ENCODE data around the gene SLCO6A1.

Gene SLCO6A1

DNA sequence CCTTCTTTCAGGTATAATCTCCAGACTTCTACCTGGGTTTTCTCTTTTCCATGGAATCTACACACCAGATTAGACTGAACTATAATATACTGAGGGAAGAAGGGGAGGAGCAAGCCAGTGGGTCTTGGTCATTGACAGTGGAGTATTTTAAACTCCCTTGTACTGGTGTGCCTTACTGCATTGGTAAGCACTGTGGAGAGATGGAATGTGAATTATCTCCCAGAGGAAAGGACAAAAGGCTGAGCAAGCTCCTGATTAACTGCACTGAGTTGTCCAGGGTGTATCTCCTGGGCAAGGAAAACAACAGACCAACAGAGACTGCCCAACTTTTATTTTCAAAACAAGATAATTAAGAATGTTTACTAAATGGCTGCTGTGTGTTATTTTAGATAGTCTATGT is 29.8 kb upstream of the SLCO6A1 start:
- Histone ChIP-seq H3K9ac (ENCODE audit: low read length) (no peak overlapping the region), H3K36me3 (ENCODE audit: low read length) (no peaks in the 10 kb centered on the region), H3K27me3 (ENCODE audit: low read length) (no peaks in the 10 kb centered on the region), H4K20me1 (ENCODE audit: low read depth, low read length) (no peaks in the 10 kb centered on the region), H3K4me3 (ENCODE audit: insufficient read depth, low read length, poor library complexity, severe bottlenecking) (no peak overlapping the region), H3K9me2 (replicated peaks; ENCODE audit: insufficient read depth, low read length) (no peaks in the 10 kb centered on the region), H3K4me2 (ENCODE audit: low read depth, low read length, poor library complexity, severe bottlenecking) (no peak overlapping the region), H3F3A (ENCODE audit: insufficient read depth) (no peaks in the 10 kb centered on the region), H3K9me3 (ENCODE audit: insufficient read depth, low read length) (no peaks in the 10 kb centered on the region), H2AFZ (ENCODE audit: low read depth, low read length, severe bottlenecking) (no peak overlapping the region), H3K79me2 (ENCODE audit: insufficient read depth, low read length) (no peaks in the 10 kb centered on the region), H3K27ac (ENCODE audit: low read depth, low read length) (no peak overlapping the region)
- TF ChIP-seq, protein P1, sequence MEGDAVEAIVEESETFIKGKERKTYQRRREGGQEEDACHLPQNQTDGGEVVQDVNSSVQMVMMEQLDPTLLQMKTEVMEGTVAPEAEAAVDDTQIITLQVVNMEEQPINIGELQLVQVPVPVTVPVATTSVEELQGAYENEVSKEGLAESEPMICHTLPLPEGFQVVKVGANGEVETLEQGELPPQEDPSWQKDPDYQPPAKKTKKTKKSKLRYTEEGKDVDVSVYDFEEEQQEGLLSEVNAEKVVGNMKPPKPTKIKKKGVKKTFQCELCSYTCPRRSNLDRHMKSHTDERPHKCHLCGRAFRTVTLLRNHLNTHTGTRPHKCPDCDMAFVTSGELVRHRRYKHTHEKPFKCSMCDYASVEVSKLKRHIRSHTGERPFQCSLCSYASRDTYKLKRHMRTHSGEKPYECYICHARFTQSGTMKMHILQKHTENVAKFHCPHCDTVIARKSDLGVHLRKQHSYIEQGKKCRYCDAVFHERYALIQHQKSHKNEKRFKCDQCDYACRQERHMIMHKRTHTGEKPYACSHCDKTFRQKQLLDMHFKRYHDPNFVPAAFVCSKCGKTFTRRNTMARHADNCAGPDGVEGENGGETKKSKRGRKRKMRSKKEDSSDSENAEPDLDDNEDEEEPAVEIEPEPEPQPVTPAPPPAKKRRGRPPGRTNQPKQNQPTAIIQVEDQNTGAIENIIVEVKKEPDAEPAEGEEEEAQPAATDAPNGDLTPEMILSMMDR (IDR thresholded peaks at IDR 0.05; ENCODE audit: insufficient read depth, low read length, poor library complexity, severe bottlenecking), result no peak
- TF ChIP-seq EZH2phosphoT487 (conservative IDR thresholded peaks at IDR 0.05; ENCODE audit: low read length), result no peak

- no peaks in the 10 kb centered on the region for H3K9me3 ChIP-seq (ENCODE audit: insufficient read depth, low read length)
- TF ChIP-seq EZH2phosphoT487 (conservative IDR thresholded peaks at IDR 0.05; ENCODE audit: low read length), result no peak
- TF ChIP-seq, protein P1 (IDR thresholded peaks at IDR 0.05; ENCODE audit: insufficient read depth, low read length, poor library complexity, severe bottlenecking), result no peak
- H2AFZ ChIP-seq (ENCODE audit: low read depth, low read length, severe bottlenecking), result no peak overlapping the region
- no peaks in the 10 kb centered on the region for H3K79me2 ChIP-seq (ENCODE audit: insufficient read depth, low read length)
- no peak overlapping the region for H3K27ac ChIP-seq (ENCODE audit: low read depth, low read length)
- no peak overlapping the region for H3K4me2 ChIP-seq (ENCODE audit: low read depth, low read length, poor library complexity, severe bottlenecking)
- H3K27me3 ChIP-seq (ENCODE audit: low read length), result no peaks in the 10 kb centered on the region
- no peaks in the 10 kb centered on the region for H4K20me1 ChIP-seq (ENCODE audit: low read depth, low read length)
- H3F3A ChIP-seq (ENCODE audit: insufficient read depth), result no peaks in the 10 kb centered on the region
- no peak overlapping the region for H3K9ac ChIP-seq (ENCODE audit: low read length)
- H3K36me3 ChIP-seq (ENCODE audit: low read length), result no peaks in the 10 kb centered on the region
- no peaks in the 10 kb centered on the region for H3K9me2 ChIP-seq (replicated peaks; ENCODE audit: insufficient read depth, low read length)
- no peak overlapping the region for H3K4me3 ChIP-seq (ENCODE audit: insufficient read depth, low read length, poor library complexity, severe bottlenecking)
These were observed 28.7 kb upstream of the SLCO6A1 start for GRCh38 chr5:102527547-102527946.

- Histone ChIP-seq H3F3A (ENCODE audit: insufficient read depth) (no peaks in the 10 kb centered on the region), H3K27ac (ENCODE audit: low read depth, low read length) (no peak overlapping the region), H3K36me3 (ENCODE audit: low read length) (no peaks in the 10 kb centered on the region), H3K4me3 (ENCODE audit: insufficient read depth, low read length, poor library complexity, severe bottlenecking) (no peak overlapping the region), H3K9ac (ENCODE audit: low read length) (no peak overlapping the region), H2AFZ (ENCODE audit: low read depth, low read length, severe bottlenecking) (no peak overlapping the region), H4K20me1 (ENCODE audit: low read depth, low read length) (no peaks in the 10 kb centered on the region), H3K9me3 (ENCODE audit: insufficient read depth, low read length) (no peaks in the 10 kb centered on the region), H3K79me2 (ENCODE audit: insufficient read depth, low read length) (no peaks in the 10 kb centered on the region), H3K9me2 (replicated peaks; ENCODE audit: insufficient read depth, low read length) (no peaks in the 10 kb centered on the region), H3K27me3 (ENCODE audit: low read length) (no peaks in the 10 kb centered on the region; the same call in 1 of the 2 replicates), H3K4me2 (ENCODE audit: low read depth, low read length, poor library complexity, severe bottlenecking) (no peak overlapping the region)
- TF ChIP-seq, protein P1 (IDR thresholded peaks at IDR 0.05; ENCODE audit: insufficient read depth, low read length, poor library complexity, severe bottlenecking), result no peak
- no peak for TF ChIP-seq EZH2phosphoT487 (conservative IDR thresholded peaks at IDR 0.05; ENCODE audit: low read length)
These were observed 24.9 kb upstream of the SLCO6A1 start for GRCh38 chr5:102523541-102524175.

All from SU-DHL-6 (cell line).